ENCODE results near the gene MTTP.
"Not testable (repeated sequence)": the region's sequence is repeated elsewhere in the genome, so short reads cannot be mapped to it uniquely, and the experiment has no call there.

MTTP gene

GRCh38 chr4:99574530-99575324 lies at the start of gene MTTP:
MTTP (plus strand) TSS chr4:99574824; CDS start chr4:99574910, 86 bp downstream.
- DNase-seq (ENCODE audit: low spot score) = no peak

GRCh38 chr4:99529228-99529627 lies 45.4 kb upstream of the MTTP start:
- DNase-seq (ENCODE audit: low spot score) = no peak

GRCh38 chr4:99529956-99530355 lies 44.7 kb upstream of the MTTP start:
- no peak for DNase-seq (ENCODE audit: low spot score)

- DNase-seq (ENCODE audit: low spot score) = not testable (repeated sequence)
Observed at GRCh38 chr4:99534699-99535098, 39.9 kb upstream of the MTTP start.

- no peak for DNase-seq (ENCODE audit: low spot score)
Observed at GRCh38 chr4:99536271-99536670, 38.4 kb upstream of the MTTP start.

GRCh38 chr4:99536848-99537247 lies 37.8 kb upstream of the MTTP start:
- DNase-seq (ENCODE audit: low spot score) = no peak

- DNase-seq (ENCODE audit: low spot score) = no peak
Observed at GRCh38 chr4:99537674-99538073, 37.0 kb upstream of the MTTP start.

GRCh38 chr4:99540277-99540939 lies 34.2 kb upstream of the MTTP start:
- no peak for DNase-seq (ENCODE audit: low spot score)

GRCh38 chr4:99552872-99553271 lies 21.8 kb upstream of the MTTP start:
- no peak for DNase-seq (ENCODE audit: low spot score)

- DNase-seq (ENCODE audit: low spot score) = peak; percentile 92
Observed at GRCh38 chr4:99563310-99564186, 11.1 kb upstream of the MTTP start, which contains the start of gene TRMT10A. TRMT10A (minus strand) TSS chr4:99564039; CDS start chr4:99559338, 4,701 bp downstream.

- DNase-seq (ENCODE audit: low spot score) = no peak
Observed at GRCh38 chr4:99564921-99565320, 9.7 kb upstream of the MTTP start.

- DNase-seq (ENCODE audit: low spot score) = no peak
Observed at GRCh38 chr4:99571883-99572282, 2.7 kb upstream of the MTTP start.

- no peak for DNase-seq (ENCODE audit: low spot score)
Observed at GRCh38 chr4:99572527-99573240, 1.9 kb upstream of the MTTP start.

- no peak for DNase-seq (ENCODE audit: low spot score)
Observed at GRCh38 chr4:99573735-99574368, 772 bp upstream of the MTTP start.

- DNase-seq (ENCODE audit: low spot score) = no peak
Observed at GRCh38 chr4:99578714-99579113, 4.1 kb downstream of the MTTP start.

- DNase-seq (ENCODE audit: low spot score) = no peak
Observed at GRCh38 chr4:99585516-99585915, 10.9 kb downstream of the MTTP start.

GRCh38 chr4:99586322-99586721 lies 11.7 kb downstream of the MTTP start:
- DNase-seq (ENCODE audit: low spot score) = no peak

GRCh38 chr4:99586797-99587196 lies 12.2 kb downstream of the MTTP start:
- DNase-seq (ENCODE audit: low spot score) = no peak

- DNase-seq (ENCODE audit: low spot score) = no peak
Observed at GRCh38 chr4:99587309-99587708, 12.7 kb downstream of the MTTP start.

- DNase-seq (ENCODE audit: low spot score) = no peak
Observed at GRCh38 chr4:99587803-99588202, 13.2 kb downstream of the MTTP start.

GRCh38 chr4:99591757-99592156 lies 17.1 kb downstream of the MTTP start:
- no peak for DNase-seq (ENCODE audit: low spot score)
